Heart right ventricle (tissue), 16 donors: ENCODE results near the gene TBC1D28. TPM values are rescaled to one million over a fixed set of nuclear protein-coding genes. Genes with fewer than 3 reads are reported as not detected.
"Not testable (repeated sequence)": the region's sequence is repeated elsewhere in the genome, so short reads cannot be mapped to it uniquely, and the experiment has no call there.

Source experiments
- ATAC-seq, 8 donors: fragments of 200-7000 bp; cut with Tn5 transposase; one replicate each; pipeline ENCODE4 v1.9.1; 2020; ENCODE audit warnings: mild to moderate bottlenecking in 8 of 8, moderate library complexity in 8 of 8, moderate number of reproducible peaks in 1 of 8
- DNase-seq, 2 donors: peaks; one replicate each; pipeline ENCODE4 v3.0.0-alpha.2; 2020
- H3K27ac ChIP-seq, 10 donors: fragments of 200-600 bp; sonication (generic) in 2 of 10; one replicate each; pipeline versions ENCODE4 v1.5.0 to v1.8.0; 2020 to 2022; ENCODE audit warnings: mild to moderate bottlenecking in 3 of 10
- H3K27me3 ChIP-seq, 7 donors: fragments of 200-600 bp; one replicate each; pipeline ENCODE4 v1.8.0; 2021 to 2022; ENCODE audit warnings: mild to moderate bottlenecking in 2 of 7
- H3K36me3 ChIP-seq, 9 donors: fragments of 200-600 bp; sonication (generic) in 1 of 9; one replicate each; pipeline versions ENCODE4 v1.5.0 to v1.8.0; 2020 to 2022; ENCODE audit warnings: mild to moderate bottlenecking in 2 of 9
- H3K4me1 ChIP-seq, 9 donors: fragments of 200-600 bp; sonication (generic) in 1 of 9; one replicate each; pipeline versions ENCODE4 v1.5.0 to v1.8.0; 2020 to 2022; ENCODE audit warnings: mild to moderate bottlenecking in 4 of 9
- H3K4me3 ChIP-seq, 10 donors: fragments of 200-600 bp; sonication (generic) in 2 of 10; one replicate each; pipeline versions ENCODE4 v1.5.0 to v1.8.0; 2020 to 2022; ENCODE audit warnings: mild to moderate bottlenecking in 7 of 10, moderate library complexity in 2 of 10
- H3K9me3 ChIP-seq, 11 donors: fragments of 200-600 bp in 10 of 11; sonication (generic) in 2 of 11; one replicate each; pipeline versions ENCODE4 v1.5.0 to v1.8.0; 2013 to 2022; ENCODE audit warnings: mild to moderate bottlenecking in 2 of 11, control low read depth in 1 of 11, moderate library complexity in 1 of 11
- CTCF ChIP-seq, 9 donors: fragments of 200-600 bp; sonication (generic) in 2 of 9; IDR thresholded peaks; one replicate each; pipeline versions ENCODE4 v1.5.0 to v1.8.0; 2021 to 2022; ENCODE audit warnings: antibody characterized with exemption in 9 of 9, mild to moderate bottlenecking in 5 of 9, moderate library complexity in 1 of 9
- WGBS, 2 donors: extraction: QIAGEN DNeasy Blood & Tissue Kit; methylation state at CpG; one replicate each; pipeline ENCODE4 v1.1.7; 2013; ENCODE audit warnings: inconsistent platforms in 1 of 2; 5-methylcytosine and 5-hydroxymethylcytosine counted together
- intact Hi-C, 10 donors: fragments of 100-400 bp; cut with DNase I; formaldehyde crosslinking; loops; one replicate each; pipeline versions ENCODE4 v1.11.1 to v1.14.2; 2022
- polyA plus RNA-seq, 2 donors: library from polyadenylated mRNA; stranded (reverse); fragments of 200-250 nt; gene quantifications; one replicate each; pipeline ENCODE4 v1.2.3, GENCODE V29; 2013
- total RNA-seq, 10 donors: library from RNA; stranded (reverse); fragmentation: NEBNext Ultra II Directional in 3 of 10; extraction: Animal tissue kit (Norgen Biotek cat#: 25700) in 3 of 10; gene quantifications; one replicate each; pipeline versions ENCODE4 v1.2.1 to v1.2.4, GENCODE V29; 2021 to 2023
- donor health status: Arrhythmogenic right ventricular cardiomyopathy.
- donor health status: ischemic (EF 13 %, LVEDD 7.1; RV severe dilation, severe dysfunction).
- donor health status: healthy with polysubstance abuse.
- donor health status: DM: no; HTN: yes; CAD: no.
- donor health status: DM: no; HTN: no; CAD: no.
- donor health status: ischemic (EF 25% LVEDD 6.9; RV normal size, moderate dysfunction).
- donor health status: ischemic (EF 25% LVEDD 5.7; RV mildly dilated, moderate dysfunction).
- donor health status: healthy.
- donor health status: DM: yes; HTN: yes; CAD: no.
- donor health status: Ischemic cardiomyopathy.
- donor health status: ischemic (EF 35%, LVEDD 5.7; RV mildly dilated, moderate dysfunction).
- donor health status: nonischemic (EF 11% LVEDD 7.7; RV severe dilation, severe dysfunction).
- donor health status: DM: yes; HTN: yes; CAD: no.
- donor health status: PGD.
- donor health status: ischemic (EF 29% LVEDD 5.4; RV normal size, mild dysfunction).
- donor health status: nonischemic (EF 23%, LVEDD 6.1; RV moderate dilation, normal function).

TBC1D28 gene
- total and polyA plus RNA-seq, 12 donors = not detected

GRCh38 chr17:18625509-18626104 lies 18.6 kb downstream of the TBC1D28 start:
- Histone ChIP-seq H3K27ac (peak overlapping the region in 6 of 10 donors; percentile 41 to 84 (median 72)), H3K4me3 (peak overlapping the region; percentile 18 to 57 (median 46))
- H3K4me1 ChIP-seq, H3K27me3 ChIP-seq, H3K36me3 ChIP-seq, H3K9me3 ChIP-seq, intact Hi-C loops: not testable (repeated sequence)
- WGBS, 2 donors = 4% methylated on average over 18 to 20 of the region's 22 CpGs
- peak; percentile 84 to 100 (median 99) for TF ChIP-seq CTCF (IDR thresholded peaks at IDR 0.05)
- ATAC-seq (peak; percentile 94 to 100 (median 100)), DNase-seq (peak; percentile 92 to 95)

- 32 to 41% methylated on average over 16 to 21 of the region's 35 CpGs for WGBS, 2 donors
- H3K27me3 ChIP-seq, H3K36me3 ChIP-seq, H3K9me3 ChIP-seq, H3K4me1 ChIP-seq, DNase-seq, intact Hi-C loops: not testable (repeated sequence)
- H3K27ac ChIP-seq = peak overlapping the region in 6 of 10 donors; percentile 41 to 84 (median 72)
- ATAC-seq = peak; percentile 41 to 85 (median 78)
- H3K4me3 ChIP-seq = peak overlapping the region; percentile 18 to 57 (median 46)
Measured at GRCh38 chr17:18624862-18625501, 19.2 kb downstream of the TBC1D28 start.

- intact Hi-C loops, H3K4me1 ChIP-seq, H3K27ac ChIP-seq, H3K36me3 ChIP-seq, H3K9me3 ChIP-seq, H3K27me3 ChIP-seq, ATAC-seq, H3K4me3 ChIP-seq, DNase-seq: not testable (repeated sequence)
- WGBS, 2 donors = 86 to 92% methylated on average over 1 of the region's 2 CpGs
Measured at GRCh38 chr17:18617613-18618012, 26.6 kb downstream of the TBC1D28 start.

- H3K4me3 ChIP-seq, ATAC-seq, intact Hi-C loops, H3K27ac ChIP-seq, H3K36me3 ChIP-seq, H3K27me3 ChIP-seq, H3K9me3 ChIP-seq, H3K4me1 ChIP-seq, DNase-seq: not testable (repeated sequence)
Measured at GRCh38 chr17:18613016-18613415, 31.2 kb downstream of the TBC1D28 start.

- H3K4me1 ChIP-seq, DNase-seq, H3K4me3 ChIP-seq, ATAC-seq, H3K36me3 ChIP-seq, intact Hi-C loops, H3K9me3 ChIP-seq, H3K27ac ChIP-seq, H3K27me3 ChIP-seq: not testable (repeated sequence)
- WGBS, 2 donors = 85 to 87% methylated on average over 2 of the region's 2 CpGs
Measured at GRCh38 chr17:18593138-18593537, 51.1 kb downstream of the TBC1D28 start.

Other genes starting within 250 kb of the TBC1D28 start
- gene LGALS9C, start 167.6 kb downstream of the TBC1D28 start, total RNA-seq = under 1 TPM in 1 of 10 donors, not detected in 9; 0.18 TPM
- gene LGALS9C, start 167.6 kb downstream of the TBC1D28 start, polyA plus RNA-seq = not detected
- gene FOXO3B, start 37.9 kb upstream of the TBC1D28 start, total RNA-seq = 1 to 10 TPM in 1 of 10 donors, under 1 TPM in 9; 0.28 to 1.1 (median 0.79) TPM
- under 1 TPM; 0.22 to 0.35 TPM for gene FOXO3B, start 37.9 kb upstream of the TBC1D28 start, polyA plus RNA-seq
- gene FBXW10, start 99.7 kb upstream of the TBC1D28 start, total RNA-seq = under 1 TPM in 2 of 10 donors, not detected in 8; 0.10 to 0.15 TPM
- gene FBXW10, start 99.7 kb upstream of the TBC1D28 start, polyA plus RNA-seq = under 1 TPM; 0.03 to 0.07 TPM
- 10 to 100 TPM; 15.5 to 29.8 (median 21.7) TPM for gene TVP23B, start 136.8 kb upstream of the TBC1D28 start, total RNA-seq
- gene TVP23B, start 136.8 kb upstream of the TBC1D28 start, polyA plus RNA-seq = 10 to 100 TPM; 18.4 to 26.2 TPM
- gene PRPSAP2, start 213.7 kb upstream of the TBC1D28 start, total RNA-seq = 10 to 100 TPM; 12.8 to 23.2 (median 16.2) TPM
- 10 to 100 TPM; 17.9 to 22.3 TPM for gene PRPSAP2, start 213.7 kb upstream of the TBC1D28 start, polyA plus RNA-seq